Stimulated activated CD4-positive, alpha-beta T cell treated with anti-CD3 and anti-CD28 coated beads, Interleukin-1b, Interleukin-23, amount 100 ng/mL, for 24 hours (primary cell): ENCODE measurements around the gene KAZN.

Source experiments
- DNase-seq, 4 experiments: peaks; one replicate each; pipeline ENCODE4 v3.0.0-alpha.2; 2020; ENCODE audit warnings: low read depth in 4 of 4, low spot score in 1 of 4

Gene KAZN

GRCh38 chr1:14925336-14926136 is 327.1 kb downstream of the KAZN start:
- DNase-seq, result no peak

- no peak for DNase-seq
Measured at GRCh38 chr1:14926229-14926628, 327.7 kb downstream of the KAZN start.

GRCh38 chr1:14926818-14927575 is 328.5 kb downstream of the KAZN start:
- DNase-seq, result no peak

GRCh38 chr1:14928412-14928811 is 329.9 kb downstream of the KAZN start:
- DNase-seq, result no peak

- no peak for DNase-seq
Measured at GRCh38 chr1:14928886-14929546, 330.5 kb downstream of the KAZN start.

GRCh38 chr1:14929547-14930246 is 331.2 kb downstream of the KAZN start:
- DNase-seq, result no peak

- DNase-seq, result no peak
Measured at GRCh38 chr1:14930247-14930965, 331.9 kb downstream of the KAZN start.

- no peak for DNase-seq
Measured at GRCh38 chr1:14932034-14932638, 333.7 kb downstream of the KAZN start.

- no peak for DNase-seq
Measured at GRCh38 chr1:14934867-14935266, 336.4 kb downstream of the KAZN start.

GRCh38 chr1:14936815-14937214 is 338.3 kb downstream of the KAZN start:
- no peak for DNase-seq

- no peak for DNase-seq
Measured at GRCh38 chr1:14937288-14937949, 338.9 kb downstream of the KAZN start.

- no peak for DNase-seq
Measured at GRCh38 chr1:14939527-14940284, 341.2 kb downstream of the KAZN start.

- no peak for DNase-seq
Measured at GRCh38 chr1:14940285-14940870, 341.9 kb downstream of the KAZN start.

GRCh38 chr1:14941864-14942263 is 343.4 kb downstream of the KAZN start:
- no peak for DNase-seq

- no peak for DNase-seq
Measured at GRCh38 chr1:14944471-14944985, 346.0 kb downstream of the KAZN start.

GRCh38 chr1:14945132-14946010 is 346.9 kb downstream of the KAZN start:
- no peak for DNase-seq

- no peak for DNase-seq
Measured at GRCh38 chr1:14946011-14946359, 347.5 kb downstream of the KAZN start.
